HG03108 (cell line): ENCODE measurements around the gene GBA2.

Experiments
- ATAC-seq: cut with Tn5 transposase; IDR thresholded peaks from one replicate; pipeline ENCODE4 v1.9.1; 2021; ENCODE audit warnings: moderate library complexity; ENCODE audit not compliant: unreplicated experiment

The GBA2 gene

GRCh38 chr9:35740243-35740642 lies 8.8 kb downstream of the GBA2 start:
- no peak for ATAC-seq

GRCh38 chr9:35738924-35739323 lies 10.1 kb downstream of the GBA2 start:
- no peak for ATAC-seq

DNA sequence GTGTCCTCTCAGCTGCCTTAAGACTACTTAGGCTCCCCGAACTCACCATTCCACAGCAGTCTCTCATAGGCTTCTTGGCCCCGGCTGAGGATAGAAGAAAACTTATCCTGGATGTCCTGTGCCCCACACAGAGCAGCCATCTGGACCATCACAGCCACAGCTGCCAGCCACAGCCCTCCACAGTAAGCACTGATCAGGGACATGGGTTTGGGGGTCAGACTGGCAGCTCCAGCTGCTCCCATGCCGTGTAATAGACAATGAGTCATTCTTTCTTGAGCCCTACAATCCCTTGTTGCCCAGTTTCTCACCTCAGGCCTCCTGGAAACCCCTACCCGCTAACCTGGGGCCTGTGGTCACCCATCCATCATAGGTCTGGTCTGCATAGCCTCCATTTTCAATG lies 10.8 kb downstream of the GBA2 start:
- ATAC-seq = no peak

GRCh38 chr9:35737143-35737542 lies 11.9 kb downstream of the GBA2 start:
- ATAC-seq = no peak

DNA sequence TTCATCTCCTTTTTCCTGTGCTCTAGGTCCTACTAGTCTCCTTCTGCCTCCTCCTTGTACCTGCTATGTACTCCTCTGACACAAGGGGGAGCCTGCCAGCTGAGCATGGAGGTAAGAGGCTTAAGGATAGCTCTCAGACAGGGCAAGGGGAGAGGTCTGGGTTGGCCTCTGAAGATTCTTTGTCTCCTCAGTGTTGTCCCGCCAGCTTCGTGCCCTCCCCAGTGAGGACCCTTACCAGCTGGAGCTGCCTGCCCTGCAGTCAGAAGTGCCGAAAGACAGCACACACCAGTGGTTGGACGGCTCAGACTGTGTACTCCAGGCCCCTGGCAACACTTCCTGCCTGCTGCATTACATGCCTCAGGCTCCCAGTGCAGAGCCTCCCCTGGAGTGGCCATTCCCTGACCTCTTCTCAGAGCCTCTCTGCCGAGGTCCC lies 12.8 kb downstream of the GBA2 start:
- ATAC-seq = no peak

GRCh38 chr9:35734096-35734495 lies 14.9 kb downstream of the GBA2 start:
- ATAC-seq = no peak

GRCh38 chr9:35732800-35733541 lies 16.1 kb downstream of the GBA2 start:
- ATAC-seq = no peak

GRCh38 chr9:35732185-35732799 lies 16.7 kb downstream of the GBA2 start, which contains the start of the genes CREB3 and TLN1:
Gene CREB3, plus strand, starts transcription at chr9:35732666. Its CDS starts 107 bp downstream, at chr9:35732773.
Gene TLN1, minus strand, starts transcription at chr9:35732195. Its CDS starts 6,501 bp downstream, at chr9:35725694.
- peak; percentile 77 for ATAC-seq

GRCh38 chr9:35731415-35732184 lies 17.4 kb downstream of the GBA2 start:
- no peak for ATAC-seq

GRCh38 chr9:35730486-35730854 lies 18.6 kb downstream of the GBA2 start:
- no peak for ATAC-seq

DNA sequence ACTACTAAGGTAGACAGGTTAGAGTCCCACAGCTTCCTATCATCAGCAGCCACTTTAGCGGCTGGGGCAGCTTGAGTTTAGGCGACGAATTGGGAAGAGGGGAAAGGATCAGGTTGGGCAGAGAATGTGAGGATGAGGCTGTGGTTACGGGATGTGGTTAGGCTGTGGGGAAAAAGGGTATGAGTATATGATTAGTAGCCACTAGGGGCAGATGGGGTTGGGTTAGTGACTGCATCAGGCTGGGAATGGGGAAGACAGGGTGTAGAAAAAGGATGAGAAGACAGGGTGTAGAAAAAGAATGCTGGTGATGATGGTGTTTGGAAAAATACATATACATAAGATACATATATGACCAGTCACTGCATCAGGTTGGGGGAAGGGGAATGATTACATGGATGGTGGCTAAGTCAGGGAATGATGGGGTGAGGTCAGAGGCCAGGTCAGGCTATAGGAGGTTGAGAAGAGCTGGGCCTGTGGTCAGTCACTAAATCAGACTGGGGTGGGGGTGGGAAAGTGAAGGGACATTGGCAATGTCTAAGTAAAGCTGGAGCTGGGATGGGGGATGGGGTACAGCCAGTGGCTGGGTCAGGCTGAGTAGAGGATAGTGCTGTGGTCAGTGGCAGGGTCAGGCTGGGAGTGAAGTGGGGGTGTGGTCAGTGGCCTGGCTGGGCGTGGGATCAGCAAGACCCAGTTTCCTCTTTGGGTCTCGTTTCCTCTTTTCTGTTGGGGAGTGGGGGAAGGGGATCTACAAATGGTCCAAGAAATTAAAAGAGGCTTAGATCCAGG lies 19.1 kb downstream of the GBA2 start:
- ATAC-seq = no peak

DNA sequence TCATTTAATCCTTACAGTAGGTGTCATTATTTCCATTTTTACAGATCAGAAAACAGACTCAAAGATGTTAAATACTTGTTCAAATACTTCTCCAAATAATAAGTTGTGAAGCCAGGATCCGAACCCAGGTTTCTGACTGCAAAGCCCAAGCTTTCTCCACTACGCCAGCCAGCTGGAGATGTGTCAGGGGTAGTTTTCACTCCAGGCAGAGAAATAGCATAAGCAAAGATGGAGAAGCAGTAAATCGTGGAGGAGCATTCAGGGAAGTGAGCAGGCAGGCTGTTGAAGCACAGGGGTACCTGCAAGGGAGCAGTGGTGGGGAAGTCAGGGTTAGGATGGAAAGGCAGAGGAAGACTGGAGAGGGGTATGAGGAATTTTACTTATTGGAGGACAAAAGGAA lies 19.9 kb downstream of the GBA2 start:
- ATAC-seq = no peak

DNA sequence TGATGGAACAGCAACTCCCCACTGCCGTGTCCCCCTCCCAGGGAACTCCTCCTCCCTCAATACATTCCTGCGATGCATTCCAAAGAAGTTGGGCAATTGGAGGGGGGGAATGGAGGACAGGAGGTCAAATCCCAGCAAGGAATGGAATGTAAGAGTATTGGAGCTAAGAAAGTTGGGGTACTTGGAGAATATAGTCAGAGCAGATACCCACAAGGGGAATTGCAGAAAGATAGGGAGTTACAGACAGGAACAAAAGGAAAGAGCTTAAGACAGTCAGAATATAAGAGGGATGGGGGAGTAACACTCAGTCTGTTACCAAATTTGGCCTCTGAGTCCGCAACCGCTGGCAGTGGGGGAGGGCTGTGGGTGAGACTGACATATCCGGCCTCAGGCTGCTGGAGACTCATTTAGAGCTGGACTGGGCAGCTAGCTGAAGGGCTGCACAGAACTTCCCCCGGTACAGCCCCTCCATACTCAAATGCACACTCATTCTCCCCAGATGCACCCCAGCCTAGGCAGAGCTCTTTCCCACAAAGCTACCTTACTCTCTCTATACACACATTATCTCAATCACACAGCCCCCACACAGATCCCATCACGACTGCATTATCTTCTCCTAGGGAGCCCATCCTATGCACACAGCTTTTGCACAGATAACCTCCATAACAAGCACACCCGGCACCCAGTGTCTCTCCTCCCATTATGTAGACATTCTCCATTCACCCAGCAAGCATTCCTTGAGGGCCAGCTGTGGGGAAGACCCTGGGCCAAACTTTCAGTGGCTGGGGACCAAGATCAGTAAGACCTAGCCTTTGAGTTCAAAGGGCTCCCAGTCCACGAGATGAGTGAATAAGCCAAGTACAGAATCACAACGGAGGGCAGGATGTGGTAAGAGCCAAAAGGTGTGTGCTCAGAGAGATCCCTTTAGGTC lies 20.7 kb downstream of the GBA2 start:
- no peak for ATAC-seq

DNA sequence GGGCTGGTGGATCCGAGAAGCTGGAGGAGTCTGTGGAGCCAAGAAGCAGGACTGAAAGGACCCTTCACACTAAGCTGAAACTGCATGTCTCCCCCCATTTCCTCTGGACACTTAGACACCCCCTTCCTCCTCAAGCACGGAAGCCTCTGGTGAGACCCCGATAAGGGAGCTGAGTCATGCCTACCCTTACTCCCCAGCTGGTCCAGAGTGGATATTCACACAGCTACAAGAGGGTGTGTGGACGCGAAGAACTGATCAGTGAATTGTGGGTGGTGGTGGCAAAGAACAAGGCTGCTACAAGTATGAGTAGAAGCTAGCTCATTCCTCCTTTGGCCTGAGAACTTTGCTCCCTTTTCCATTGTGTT lies 21.4 kb downstream of the GBA2 start:
- no peak for ATAC-seq

DNA sequence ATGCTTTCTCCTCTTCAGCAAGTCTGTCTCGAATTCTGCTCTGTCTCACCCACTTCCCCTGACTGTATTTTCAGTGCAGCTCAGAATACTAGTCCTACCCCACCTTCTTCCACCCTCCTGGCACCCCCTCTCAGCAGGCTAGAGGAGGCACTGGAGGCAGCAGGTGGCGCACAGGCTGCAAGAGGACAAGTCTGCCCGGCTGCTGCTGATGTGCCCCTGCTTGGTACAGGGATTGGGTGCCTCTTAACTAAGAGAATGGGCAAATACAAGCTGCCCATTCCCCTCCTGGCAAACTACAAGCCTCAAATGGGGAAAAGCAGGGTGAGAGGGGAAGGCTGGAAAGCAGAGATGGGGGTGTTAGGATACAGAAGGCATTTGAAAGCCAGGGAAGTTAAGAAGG lies 22.1 kb downstream of the GBA2 start:
- ATAC-seq = no peak

DNA sequence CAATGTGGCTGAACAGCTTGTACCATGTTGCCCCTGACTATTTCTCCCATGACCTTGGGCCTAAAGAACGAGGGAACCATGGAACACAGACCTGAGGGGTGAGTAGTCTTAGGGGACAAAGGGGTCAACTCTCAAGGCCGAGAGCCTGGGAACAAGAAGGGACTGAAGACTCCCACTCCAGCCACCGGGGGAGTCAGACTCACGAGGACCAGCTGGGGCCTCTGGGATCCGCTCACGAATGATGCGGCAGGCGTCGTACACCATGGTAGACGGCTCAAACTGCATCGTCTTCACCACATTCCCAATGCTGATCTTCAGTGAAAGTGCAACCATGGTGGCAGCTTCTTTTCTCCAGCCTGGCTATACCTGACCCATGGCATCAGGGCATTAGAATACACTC lies 23.7 kb downstream of the GBA2 start:
- ATAC-seq = no peak

- ATAC-seq = no peak
These were observed 25.1 kb downstream of the GBA2 start for GRCh38 chr9:35723908-35724307.

GRCh38 chr9:35723426-35723825 lies 25.6 kb downstream of the GBA2 start:
- no peak for ATAC-seq

DNA sequence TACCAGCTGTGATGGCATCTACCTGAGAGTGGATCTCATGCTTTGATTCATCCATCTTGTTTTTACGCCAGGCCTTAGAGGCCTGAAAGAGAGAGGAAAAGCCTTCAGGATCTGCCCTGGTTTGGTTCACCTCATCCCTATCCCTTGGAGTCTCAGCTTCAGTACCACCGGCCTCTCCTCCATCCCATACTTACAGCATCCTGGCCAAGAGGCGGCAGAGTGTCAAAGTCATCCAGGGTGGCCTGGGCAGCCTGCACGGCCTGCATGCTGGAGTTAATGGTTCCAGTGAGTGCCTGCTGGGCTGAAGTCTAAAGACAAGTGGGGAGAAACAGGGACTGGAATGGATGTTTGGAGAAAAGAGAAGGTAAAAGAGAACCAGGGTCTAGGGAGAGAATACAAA lies 29.5 kb downstream of the GBA2 start:
- no peak for ATAC-seq
